ENCODE measurements around the gene UGCG.

GRCh38 chr9:111917201-111917600, 20.6 kb downstream of the UGCG start:
- TF ChIP-seq CTCF (conservative IDR thresholded peaks at IDR 0.05; ENCODE audit: low read length) (no peak), EZH2phosphoT487 (IDR thresholded peaks at IDR 0.05; ENCODE audit: borderline replicate concordance) (no peak)
